Endothelial cell of umbilical vein (primary cell): ENCODE measurements around the gene CDKN2B-AS1. TPM values are rescaled to one million over a fixed set of nuclear protein-coding genes. Genes with fewer than 3 reads are reported as not detected.
A peak's percentile ranks its signal among the peaks of the same experiment; 100 is the strongest.

ENCODE experiments used
- BruUV-seq: library from RNA; stranded (reverse); fragments of 400-500 nt; replicated peaks from 2 replicates; lab custom pipeline; 2021; lab: Mats Ljungman, UMichigan
- CTCF ChIA-PET: fragments of 300-600, 350-600 bp; sonication (Branson Sonifier 250); formaldehyde crosslinking; loops from one replicate; lab custom pipeline; 2021; ENCODE audit warnings: antibody characterized with exemption, inconsistent platforms; lab: Charles Lee
- POLR2A ChIA-PET: fragments of 300-600, 350-600 bp; sonication (Branson Sonifier 250); formaldehyde crosslinking; loops from one replicate; lab custom pipeline; 2021; ENCODE audit warnings: antibody characterized with exemption, inconsistent platforms; lab: Charles Lee
- DNase-seq: peaks from one replicate; pipeline ENCODE4 v3.0.0-alpha.2; 2011; ENCODE audit warnings: low read depth, low spot score
- FAIRE-seq: peaks from 2 replicates; lab custom pipeline; 2011; peaks lifted over from hg19 to GRCh38; lab: Jason Lieb, UNC
- H2AFZ ChIP-seq: 2 replicates; pipeline ENCODE4 v1.6.0; 2012; ENCODE audit warnings: low read depth, low read length, control low read depth, inconsistent platforms
- H3K27ac ChIP-seq: 2 replicates; pipeline ENCODE4 v1.5.1; 2011; ENCODE audit warnings: low read depth, mild to moderate bottlenecking, control low read depth, low read length, moderate library complexity; ENCODE audit not compliant: insufficient read depth
- H3K27me3 ChIP-seq, 2 experiments: 2 replicates each; pipeline versions ENCODE4 v1.6.0 to v1.6.1; 2011; ENCODE audit warnings: low read length in 2 of 2, mixed read lengths in 1 of 2; ENCODE audit not compliant: control insufficient read depth in 2 of 2, insufficient read depth in 2 of 2
- H3K36me3 ChIP-seq, 2 experiments: 2 replicates in 1 of 2; 3 replicates in 1 of 2; pipeline ENCODE4 v1.5.1; 2011; ENCODE audit warnings: low read length in 2 of 2, mild to moderate bottlenecking in 1 of 2, moderate library complexity in 1 of 2; ENCODE audit not compliant: control insufficient read depth in 2 of 2, insufficient read depth in 2 of 2; ENCODE audit errors: extremely low read depth in 1 of 2
- H3K4me1 ChIP-seq: 3 replicates; pipeline ENCODE4 v1.5.1; 2011; ENCODE audit warnings: mild to moderate bottlenecking, low read length; ENCODE audit not compliant: control insufficient read depth, insufficient read depth; ENCODE audit errors: extremely low read depth
- H3K4me2 ChIP-seq: 2 replicates; pipeline ENCODE4 v1.6.1; 2011; ENCODE audit warnings: low read length, control low read depth, mixed read lengths; ENCODE audit not compliant: insufficient read depth
- H3K4me3 ChIP-seq, 3 experiments: fragments of 200-600 bp in 1 of 3; sonication (generic), shearing (Covaris generic) in 1 of 3; replicated peaks in 1 of 3; 2 replicates each; pipeline ENCODE4 v1.5.1; 2011 to 2016; ENCODE audit warnings: control low read depth in 3 of 3, low read length in 3 of 3, mild to moderate bottlenecking in 2 of 3, inconsistent platforms in 1 of 3, low read depth in 1 of 3, moderate library complexity in 1 of 3; ENCODE audit not compliant: insufficient read depth in 1 of 3
- H3K79me2 ChIP-seq: 2 replicates; pipeline ENCODE4 v1.6.0; 2012; ENCODE audit warnings: low read length, inconsistent platforms; ENCODE audit not compliant: control insufficient read depth, insufficient read depth
- H3K9ac ChIP-seq: replicated peaks from 2 replicates; pipeline ENCODE3; 2011; ENCODE audit warnings: low read length, control low read depth; ENCODE audit not compliant: insufficient read depth; ENCODE audit errors: extremely low read depth
- H3K9me1 ChIP-seq: replicated peaks from 3 replicates; pipeline ENCODE4 v1.6.0; 2011; ENCODE audit warnings: mild to moderate bottlenecking, low read length; ENCODE audit not compliant: control insufficient read depth, insufficient read depth; ENCODE audit errors: extremely low read depth
- H3K9me3 ChIP-seq: replicated peaks from 2 replicates; pipeline ENCODE4 v1.5.1; 2012; ENCODE audit warnings: low read length, inconsistent platforms; ENCODE audit not compliant: control insufficient read depth, insufficient read depth
- H4K20me1 ChIP-seq: replicated peaks from 2 replicates; pipeline ENCODE3; 2011; ENCODE audit warnings: mild to moderate bottlenecking, low read length; ENCODE audit not compliant: control insufficient read depth, insufficient read depth; ENCODE audit errors: extremely low read depth
- CTCF ChIP-seq, 2 donors: IDR thresholded peaks; 1 replicate in 1 of 2; 2 replicates in 1 of 2; pipeline ENCODE4 v1.5.1; 2011; ENCODE audit warnings: low read length in 2 of 2, mild to moderate bottlenecking in 2 of 2, moderate library complexity in 2 of 2, control low read depth in 1 of 2, inconsistent platforms in 1 of 2, low read depth in 1 of 2; ENCODE audit not compliant: insufficient read depth in 1 of 2; ENCODE audit errors: extremely low read depth in 1 of 2
- FOS ChIP-seq: IDR thresholded peaks from 2 replicates; pipeline ENCODE4 v1.6.1; 2011; ENCODE audit warnings: mild to moderate bottlenecking, low read length, moderate library complexity, borderline replicate concordance; ENCODE audit not compliant: insufficient read depth
- GATA2 ChIP-seq: IDR thresholded peaks from 2 replicates; pipeline ENCODE4 v1.7.0; 2011; ENCODE audit warnings: low read depth, mild to moderate bottlenecking, moderate library complexity, mixed read lengths, low read length; ENCODE audit not compliant: insufficient read length, insufficient read depth
- POLR2A ChIP-seq: IDR thresholded peaks from 2 replicates; pipeline ENCODE4 v1.6.1; 2012; ENCODE audit warnings: low read depth, mild to moderate bottlenecking, control low read depth, low read length
- POLR2AphosphoS5 ChIP-seq: IDR thresholded peaks from 2 replicates; pipeline ENCODE4 v1.6.1; 2012; ENCODE audit warnings: low read depth, mild to moderate bottlenecking, control low read depth, low read length, moderate library complexity; ENCODE audit not compliant: insufficient read depth
- dilution Hi-C: fragments of 300-500 bp; cut with MboI; formaldehyde crosslinking; loops from one replicate; pipeline ENCODE4 v1.15.0; 2019; ENCODE audit warnings: low sequenced_read_pairs; ENCODE audit not compliant: extremely low pct_ligation_motif_present
- intact Hi-C: fragments of 100-400 bp; cut with micrococcal nuclease; formaldehyde crosslinking; loops from one replicate; pipeline ENCODE4 v1.10.0; 2022
- polyA plus RNA-seq, 4 experiments: library from polyadenylated mRNA; depleted of rRNA in 3 of 4; stranded (reverse) in 3 of 4; unstranded in 1 of 4; fragments of >200 nt; gene quantifications; 2 replicates each; pipeline versions ENCODE4 v1.2.1 to v1.2.3, GENCODE V29; 2011 to 2012; ENCODE audit warnings: missing spikeins in 1 of 4
- total RNA-seq: library from RNA; stranded (reverse); gene quantifications from 2 replicates; pipeline ENCODE4 v1.2.3, GENCODE V29; 2021

Gene CDKN2B-AS1
- total and polyA plus RNA-seq, 2 donors (not counting 3 experiments of a cell fraction or from before 2014, with no cell fraction given) = 0.44 to 1.9 TPM

GRCh38 chr9:22142671-22143070, 148.1 kb downstream of the CDKN2B-AS1 start:
- peak overlapping the region; percentile 67 for H2AFZ ChIP-seq
- no peaks in the 10 kb centered on the region for H3K9me1 ChIP-seq
- no peaks in the 10 kb centered on the region for H3K27me3 ChIP-seq
- BruUV-seq = no TSS peak
- H3K9me3 ChIP-seq = no peaks in the 10 kb centered on the region
- H3K4me3 ChIP-seq = no peak overlapping the region
- FAIRE-seq (no peak), DNase-seq (peak; percentile 52)
- POLR2A ChIA-PET = no interaction called here
- no peaks in the 10 kb centered on the region for H3K36me3 ChIP-seq
- CTCF ChIA-PET = interaction anchor here (1.0 to 2.2 kb wide), 5 partner anchors 14 to 134 kb away, joined by 3 to 12 read pairs (median 6); partner anchors contain the start of gene CDKN2B
- dilution Hi-C loops = no loop called here
- no peak overlapping the region for H3K27ac ChIP-seq
- H3K79me2 ChIP-seq = no peaks in the 10 kb centered on the region
- no peak overlapping the region for H3K4me2 ChIP-seq
- no peaks in the 10 kb centered on the region for H4K20me1 ChIP-seq
- H3K9ac ChIP-seq = no peak overlapping the region
- TF ChIP-seq POLR2AphosphoS5 (no peak), GATA2 (no peak), FOS (peak; percentile 35), POLR2A (no peak), CTCF (IDR thresholded peaks at IDR 0.05; ENCODE audit: extremely low read depth in 1 of 2, insufficient read depth in 1 of 2, low read depth in 1 of 2, low read length in 2 of 2) (no peak)
- intact Hi-C loops = loop anchor here (10.0 kb wide), 1 partner anchor 272 kb away; no protein-coding TSS in a partner anchor
- H3K4me1 ChIP-seq = peaks cover 32% of the 10 kb centered on the region
